PC-3 (cell line): ENCODE measurements around the gene NMRK2. TPM values are rescaled to one million over a fixed set of nuclear protein-coding genes. Genes with fewer than 3 reads are reported as not detected.
A peak's percentile ranks its signal among the peaks of the same experiment; 100 is the strongest.

Source experiments
- ATAC-seq: fragments of 200-7000 bp; cut with Tn5 transposase; 2 replicates; pipeline ENCODE4 v1.9.1; 2020; ENCODE audit warnings: mild to moderate bottlenecking, moderate library complexity
- BruUV-seq: library from RNA; stranded (reverse); fragments of 400-500 nt; replicated peaks from 2 replicates; lab custom pipeline; 2021; lab: Mats Ljungman, UMichigan
- CTCF ChIA-PET: fragments of 300-600 bp; sonication (Branson Sonifier 250); formaldehyde crosslinking; loops from one replicate; lab custom pipeline; 2022; ENCODE audit warnings: antibody characterized with exemption; lab: Charles Lee
- POLR2A ChIA-PET: fragments of 300-600 bp; sonication (Branson Sonifier 250); formaldehyde crosslinking; loops from one replicate; lab custom pipeline; 2022; ENCODE audit warnings: antibody characterized with exemption; ENCODE audit not compliant: unreplicated experiment; lab: Charles Lee
- DNase-seq: peaks from one replicate; pipeline ENCODE4 v3.0.0-alpha.2; 2015
- H2AFZ ChIP-seq: fragments of 300-600 bp; sonication (generic); 2 replicates; pipeline ENCODE4 v1.6.0; 2016; ENCODE audit warnings: antibody characterized with exemption, low read length
- H3F3A ChIP-seq: fragments of 300-600 bp; sonication (generic); one replicate; pipeline ENCODE4 v1.6.0; 2017; ENCODE audit warnings: antibody characterized with exemption, low read length, control low read depth, mild to moderate bottlenecking; ENCODE audit not compliant: unreplicated experiment
- H3K27ac ChIP-seq: fragments of 300-600 bp; sonication (generic); 2 replicates; pipeline ENCODE4 v1.5.1; 2016; ENCODE audit warnings: mild to moderate bottlenecking, low read length
- H3K27me3 ChIP-seq: fragments of 300-600 bp; sonication (generic); 2 replicates; pipeline ENCODE4 v1.6.1; 2016; ENCODE audit warnings: low read length, mixed read lengths
- H3K36me3 ChIP-seq: fragments of 300-600 bp; sonication (generic); 2 replicates; pipeline ENCODE4 v1.6.1; 2016; ENCODE audit warnings: low read depth, mixed run types, low read length, mixed read lengths
- H3K4me1 ChIP-seq: fragments of 300-600 bp; sonication (generic); 2 replicates; pipeline ENCODE4 v1.5.1; 2016; ENCODE audit warnings: low read length; ENCODE audit not compliant: insufficient read depth
- H3K4me2 ChIP-seq: fragments of 300-600 bp; sonication (generic); 2 replicates; pipeline ENCODE4 v1.6.0; 2016; ENCODE audit warnings: low read length
- H3K4me3 ChIP-seq: fragments of 300-600 bp; sonication (generic); 2 replicates; pipeline ENCODE4 v1.5.1; 2016; ENCODE audit warnings: mild to moderate bottlenecking, low read length, mixed read lengths
- H3K79me2 ChIP-seq: fragments of 300-600 bp; sonication (generic); 2 replicates; pipeline ENCODE4 v1.6.1; 2017; ENCODE audit warnings: low read length, mixed read lengths
- H3K9ac ChIP-seq: fragments of 300-600 bp; sonication (generic); 2 replicates; pipeline ENCODE4 v1.6.0; 2016; ENCODE audit warnings: mild to moderate bottlenecking, low read length
- H3K9me2 ChIP-seq: fragments of 300-600 bp; sonication (generic); replicated peaks from 2 replicates; pipeline ENCODE4 v1.6.1; 2016; ENCODE audit warnings: mixed run types, low read length, mixed read lengths
- H3K9me3 ChIP-seq: fragments of 300-600 bp; sonication (generic); 2 replicates; pipeline ENCODE4 v1.6.1; 2016; ENCODE audit warnings: low read length, mixed read lengths
- H4K20me1 ChIP-seq: fragments of 300-600 bp; sonication (generic); 2 replicates; pipeline ENCODE4 v1.6.1; 2016; ENCODE audit warnings: low read length, mixed read lengths
- EZH2 ChIP-seq: fragments of 300-600 bp; sonication (generic); IDR thresholded peaks from one replicate; pipeline ENCODE4 v1.6.1; 2017; ENCODE audit warnings: antibody characterized with exemption, mild to moderate bottlenecking, low read length; ENCODE audit not compliant: unreplicated experiment
- EZH2phosphoT487 ChIP-seq: fragments of 300-600 bp; sonication (generic); IDR thresholded peaks from 2 replicates; pipeline ENCODE4 v1.6.1; 2018; ENCODE audit warnings: mild to moderate bottlenecking, antibody characterized with exemption, low read length, borderline replicate concordance
- intact Hi-C: fragments of 100-400 bp; cut with micrococcal nuclease; formaldehyde crosslinking; loops from 2 replicates; pipeline ENCODE4 v1.9.0; 2023
- total RNA-seq: library from RNA; depleted of rRNA; stranded (reverse); fragments of >200 nt; gene quantifications from 2 replicates; pipeline ENCODE4 v1.2.3, GENCODE V29; 2014
- TF ChIP-seq, protein P1 (sequence below): fragments of 300-600 bp; sonication (generic); conservative IDR thresholded peaks from 2 replicates; pipeline ENCODE4 v1.5.1; 2017; ENCODE audit warnings: antibody characterized with exemption, low read depth, mild to moderate bottlenecking, low read length

NMRK2 gene
- total RNA-seq, 1 experiment from 2014 or later = not detected

DNA sequence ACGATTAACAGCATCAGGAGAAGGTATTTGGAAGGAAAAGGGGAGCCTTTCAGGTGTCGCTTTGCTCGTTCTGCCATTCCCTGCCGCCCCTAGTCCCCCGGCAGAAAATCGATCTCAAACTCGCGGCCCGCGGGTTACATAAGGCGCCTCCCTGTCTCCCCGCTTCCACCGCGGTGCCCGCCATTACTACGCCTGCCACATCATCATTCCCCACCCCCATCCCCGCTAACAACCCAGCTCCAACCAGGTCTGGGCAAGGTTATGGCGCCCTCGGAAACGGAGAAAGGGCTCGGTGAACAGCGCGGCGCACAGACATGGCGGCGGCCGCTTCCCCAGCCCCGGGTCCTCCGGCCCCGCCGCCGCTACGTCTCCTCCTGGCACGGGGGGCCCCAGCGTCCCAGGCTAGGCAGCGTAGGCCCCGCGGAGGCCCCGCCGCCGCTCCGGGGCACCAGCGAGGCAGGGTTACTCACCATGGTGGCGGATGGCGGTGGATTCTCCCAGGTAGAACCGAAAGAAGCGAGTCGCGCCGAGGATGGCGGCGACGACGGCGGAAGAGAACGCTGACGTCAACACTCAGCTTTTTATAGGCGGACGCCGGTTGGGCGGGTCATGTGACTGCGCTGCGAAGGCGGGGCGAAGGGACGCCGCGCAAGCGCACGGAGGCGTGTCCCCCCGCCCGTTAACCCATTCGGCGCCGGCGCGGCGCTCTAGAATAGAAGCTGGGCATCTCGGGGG, 52.2 kb downstream of the NMRK2 start, which contains the start of gene EEF2:
Gene EEF2, minus strand, starts transcription at position 556 of the 735 bp plus-strand sequence. Its CDS starts 83 bp downstream, at position 473.
- TF ChIP-seq EZH2phosphoT487 (no peak), EZH2 (no peak)
- TF ChIP-seq, protein P1, sequence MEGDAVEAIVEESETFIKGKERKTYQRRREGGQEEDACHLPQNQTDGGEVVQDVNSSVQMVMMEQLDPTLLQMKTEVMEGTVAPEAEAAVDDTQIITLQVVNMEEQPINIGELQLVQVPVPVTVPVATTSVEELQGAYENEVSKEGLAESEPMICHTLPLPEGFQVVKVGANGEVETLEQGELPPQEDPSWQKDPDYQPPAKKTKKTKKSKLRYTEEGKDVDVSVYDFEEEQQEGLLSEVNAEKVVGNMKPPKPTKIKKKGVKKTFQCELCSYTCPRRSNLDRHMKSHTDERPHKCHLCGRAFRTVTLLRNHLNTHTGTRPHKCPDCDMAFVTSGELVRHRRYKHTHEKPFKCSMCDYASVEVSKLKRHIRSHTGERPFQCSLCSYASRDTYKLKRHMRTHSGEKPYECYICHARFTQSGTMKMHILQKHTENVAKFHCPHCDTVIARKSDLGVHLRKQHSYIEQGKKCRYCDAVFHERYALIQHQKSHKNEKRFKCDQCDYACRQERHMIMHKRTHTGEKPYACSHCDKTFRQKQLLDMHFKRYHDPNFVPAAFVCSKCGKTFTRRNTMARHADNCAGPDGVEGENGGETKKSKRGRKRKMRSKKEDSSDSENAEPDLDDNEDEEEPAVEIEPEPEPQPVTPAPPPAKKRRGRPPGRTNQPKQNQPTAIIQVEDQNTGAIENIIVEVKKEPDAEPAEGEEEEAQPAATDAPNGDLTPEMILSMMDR = no peak
- DNase-seq (peak; percentile 87), ATAC-seq (peak; percentile 25)
- H3K27ac ChIP-seq = peak within 1 kb of the TSS; percentile 49
- intact Hi-C loops = loop anchor here (2.0 to 5.0 kb wide), 3 partner anchors 14 to 223 kb away; partner anchors contain the start of genes APBA3, DAPK3 and MRPL54
- H3K36me3 ChIP-seq = peaks cover 48% of the 10 kb centered on the region
- CTCF ChIA-PET = interaction anchor here (0.5 to 0.6 kb wide), 2 partner anchors 271 to 1995 kb away, joined by 3 to 5 read pairs; no protein-coding TSS in a partner anchor
- H2AFZ ChIP-seq = peak within 1 kb of the TSS; percentile 88
- peaks cover 20% of the 10 kb centered on the region for H3K4me1 ChIP-seq
- H3K9ac ChIP-seq = peak within 1 kb of the TSS; percentile 96
- H3K79me2 ChIP-seq = peaks cover 52% of the 10 kb centered on the region
- TSS peak; percentile 59 for BruUV-seq
- H3F3A ChIP-seq = peaks cover 4% of the 10 kb centered on the region
- H4K20me1 ChIP-seq = peaks cover 51% of the 10 kb centered on the region
- peak within 1 kb of the TSS; percentile 99 for H3K4me2 ChIP-seq
- peak within 1 kb of the TSS; percentile 97 for H3K4me3 ChIP-seq
- H3K9me3 ChIP-seq = no peaks in the 10 kb centered on the region
- POLR2A ChIA-PET = interaction anchor here (0.6 kb wide), 3 partner anchors 13 to 120 kb away, joined by 3 to 6 read pairs (median 4); no protein-coding TSS in a partner anchor
- H3K27me3 ChIP-seq = no peaks in the 10 kb centered on the region
- no peaks in the 10 kb centered on the region for H3K9me2 ChIP-seq

DNA sequence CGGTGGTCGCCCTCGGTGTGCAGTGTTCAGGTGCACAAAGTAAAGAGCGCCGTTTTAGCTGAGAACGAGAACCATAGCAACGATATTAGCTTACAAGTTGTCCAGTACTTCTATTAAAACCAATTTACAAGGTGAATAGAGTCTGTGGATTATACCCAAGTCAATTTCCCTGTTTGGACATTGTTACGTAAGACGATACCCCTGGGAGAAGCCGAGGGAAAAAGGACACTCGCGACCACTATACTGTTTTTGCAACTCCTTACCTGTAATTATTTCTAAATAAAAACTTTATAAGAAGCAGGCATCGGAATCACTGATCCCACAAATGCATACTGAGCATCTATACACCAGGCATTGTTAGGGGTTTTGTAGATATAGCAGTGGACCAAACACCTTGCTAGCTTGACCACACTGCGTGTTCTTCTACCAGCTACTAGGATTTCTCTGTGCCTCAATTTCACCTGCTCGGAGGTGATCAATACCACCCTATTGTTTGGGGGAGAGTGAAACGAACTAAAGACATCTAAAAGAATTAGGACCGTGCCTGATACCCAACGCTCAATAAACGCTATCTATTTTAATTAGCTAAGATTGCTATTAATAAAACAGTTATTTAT, 52.9 kb downstream of the NMRK2 start:
- Histone ChIP-seq H3K27me3 (no peaks in the 10 kb centered on the region), H3K79me2 (peaks cover 46% of the 10 kb centered on the region), H3F3A (peaks cover 4% of the 10 kb centered on the region), H3K4me2 (peak overlapping the region; percentile 99), H3K4me1 (peaks cover 20% of the 10 kb centered on the region), H3K9ac (peak overlapping the region; percentile 20; the same call in 1 of the 2 replicates), H2AFZ (peak overlapping the region; percentile 88), H3K9me3 (no peaks in the 10 kb centered on the region), H3K36me3 (peaks cover 41% of the 10 kb centered on the region), H3K4me3 (peak overlapping the region; percentile 97), H4K20me1 (peaks cover 44% of the 10 kb centered on the region), H3K27ac (no peak overlapping the region), H3K9me2 (no peaks in the 10 kb centered on the region)
- no peak for DNase-seq
- TF ChIP-seq, protein P1 = no peak
- TF ChIP-seq EZH2 (no peak), EZH2phosphoT487 (no peak)
- BruUV-seq = no TSS peak
- POLR2A ChIA-PET = interaction anchor here (0.6 kb wide), 1 partner anchor 38 kb away, joined by 3 read pairs; no protein-coding TSS in a partner anchor
- CTCF ChIA-PET = interaction anchor here (0.5 kb wide), 1 partner anchor 272 kb away, joined by 3 read pairs; no protein-coding TSS in a partner anchor
- intact Hi-C loops = loop anchor here (2.0 to 5.0 kb wide), 3 partner anchors 15 to 223 kb away; partner anchors contain the start of genes APBA3, DAPK3 and MRPL54
- no peak for ATAC-seq
